HG03095 (cell line): ENCODE measurements around the gene MPC1.

Source experiments
- ATAC-seq: cut with Tn5 transposase; IDR thresholded peaks from one replicate; pipeline ENCODE4 v1.9.1; 2021; ENCODE audit warnings: moderate library complexity; ENCODE audit not compliant: unreplicated experiment

MPC1 gene

GRCh38 chr6:166382933-166383801 lies at the start of gene MPC1:
Gene MPC1, minus strand, starts transcription at chr6:166382940. Its CDS starts 64 bp downstream, at chr6:166382876.
- peak; percentile 87 for ATAC-seq

DNA sequence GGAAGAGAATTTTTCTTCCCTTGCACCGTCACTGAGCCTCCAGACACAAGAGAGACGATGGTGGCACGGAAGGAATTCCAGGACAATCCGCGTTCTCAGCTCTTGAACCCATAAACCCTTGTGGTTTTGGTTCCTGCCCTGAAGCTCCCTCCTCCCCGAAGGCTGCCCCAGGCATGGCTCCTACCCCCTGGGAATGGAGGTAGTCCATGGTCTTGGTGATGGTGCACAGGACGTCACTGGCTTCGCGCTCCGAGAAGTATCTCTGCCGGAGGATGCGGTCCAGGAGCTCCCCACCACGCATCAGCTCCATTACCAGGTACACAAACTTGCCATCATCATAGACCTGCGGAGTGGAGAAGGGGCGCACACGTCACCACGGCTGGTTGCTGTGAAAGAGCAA lies 47.5 kb upstream of the MPC1 start:
- no peak for ATAC-seq

DNA sequence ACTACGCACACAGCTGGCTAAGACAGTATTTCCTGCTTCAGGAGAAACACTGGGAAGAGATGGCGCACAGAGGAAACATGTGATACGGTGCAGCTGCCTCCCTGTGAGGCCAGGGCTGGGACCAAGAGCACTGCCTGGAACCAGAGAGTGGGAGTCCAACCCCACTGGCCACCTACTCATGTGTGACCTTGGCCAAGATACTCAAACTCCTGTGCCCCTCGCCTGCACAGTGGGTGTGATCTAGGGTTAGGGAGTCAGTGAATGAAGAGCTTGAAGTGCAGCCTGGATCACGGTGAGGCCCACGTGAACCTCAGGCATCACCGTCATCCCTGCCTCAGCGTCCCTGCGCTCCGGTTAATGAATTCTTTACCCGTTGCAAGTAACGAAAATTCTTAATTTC lies 41.7 kb upstream of the MPC1 start:
- no peak for ATAC-seq

DNA sequence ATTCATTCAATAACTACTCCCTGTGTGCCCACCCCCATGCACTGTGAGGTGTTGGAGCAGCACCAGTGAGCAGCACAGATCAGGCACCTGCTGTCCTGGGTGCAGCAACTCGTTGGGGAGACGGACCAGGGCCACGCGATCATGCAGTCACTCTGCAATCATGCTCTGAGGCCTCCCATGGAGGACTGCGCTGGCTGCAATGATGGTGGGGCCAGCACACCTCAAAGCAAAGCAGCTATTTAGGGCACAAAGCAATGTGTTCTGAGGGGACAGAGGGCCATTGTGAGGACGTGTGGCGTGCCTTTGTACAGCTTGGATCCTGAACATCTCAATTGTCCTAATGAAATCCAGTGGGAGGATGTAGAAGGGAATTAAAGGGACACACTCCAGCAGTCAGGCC lies 41.0 kb upstream of the MPC1 start:
- no peak for ATAC-seq

DNA sequence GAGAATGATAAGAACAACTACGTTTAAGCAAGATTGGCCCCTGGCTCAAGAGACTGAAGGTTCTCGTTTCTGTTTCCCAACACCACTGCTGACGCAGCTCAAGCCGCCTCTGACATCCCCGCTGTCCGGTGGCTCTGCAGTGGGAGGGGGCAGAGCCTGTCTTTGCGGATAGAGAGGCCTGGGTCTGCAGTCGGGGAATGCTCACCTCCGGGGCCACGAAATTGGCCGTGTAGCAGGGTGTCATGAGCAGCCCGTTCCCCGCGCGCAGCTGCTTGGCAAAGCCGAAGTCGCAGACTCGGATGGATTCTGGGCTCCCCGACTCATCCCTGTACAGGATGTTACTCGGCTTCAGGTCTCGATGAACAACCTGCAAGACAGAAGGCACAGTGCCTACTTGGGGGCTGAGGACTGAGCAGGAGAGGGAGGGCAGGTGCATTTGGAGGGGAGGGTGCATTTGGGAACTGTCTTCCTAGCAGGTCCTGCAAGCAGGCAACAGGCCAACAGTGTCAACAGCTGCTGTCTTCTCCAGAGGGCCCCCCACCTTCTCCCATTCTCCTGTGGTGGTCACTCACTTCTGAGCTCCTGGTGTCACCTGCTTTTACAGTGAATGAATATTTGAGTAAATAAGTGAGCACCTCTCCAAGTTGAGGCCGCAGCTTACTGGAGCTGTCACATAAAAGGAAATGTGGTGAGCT lies 40.5 kb upstream of the MPC1 start:
- ATAC-seq, result no peak

- no peak for ATAC-seq
These were observed 39.6 kb upstream of the MPC1 start for GRCh38 chr6:166422201-166422940.

DNA sequence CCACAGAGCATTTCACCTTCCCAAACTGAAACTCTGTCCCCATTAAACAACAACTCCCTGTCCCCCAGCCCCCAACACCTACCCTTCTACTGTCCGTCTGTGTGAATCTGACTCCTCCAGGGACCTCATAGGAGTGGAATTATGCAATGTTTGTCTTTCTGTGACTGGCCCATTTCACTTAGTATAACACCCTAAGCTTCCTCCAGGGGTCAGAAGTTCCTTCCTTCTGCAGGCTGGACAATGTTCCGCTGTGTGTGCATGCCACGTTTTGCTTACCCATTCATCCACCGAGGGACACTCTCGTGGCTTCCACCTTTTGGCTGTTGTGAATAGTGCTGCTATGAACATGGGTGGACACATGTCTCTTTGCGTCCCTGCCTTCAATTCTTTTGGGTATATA lies 37.6 kb upstream of the MPC1 start:
- no peak for ATAC-seq

DNA sequence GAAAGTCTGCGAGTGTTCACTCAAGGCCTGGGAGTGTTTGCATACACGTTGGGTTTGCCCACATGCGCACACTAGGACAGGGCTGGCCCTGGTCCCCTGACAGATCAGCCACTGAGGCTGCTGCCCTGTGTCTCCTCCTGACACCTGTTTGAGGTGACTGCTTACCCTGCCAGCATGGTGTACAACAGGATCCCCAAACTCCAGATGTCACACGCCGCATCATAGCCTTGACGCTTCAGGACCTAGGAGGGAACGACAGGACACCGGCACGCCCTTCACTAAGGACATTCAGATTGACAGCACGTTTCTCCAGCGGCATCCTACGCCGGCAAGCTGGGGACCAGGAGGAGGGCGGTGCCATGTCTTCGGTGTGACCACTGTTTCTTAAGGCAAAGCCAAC lies 37.0 kb upstream of the MPC1 start:
- ATAC-seq, result peak; percentile 9

- ATAC-seq, result peak; percentile 95
These were observed 36.5 kb upstream of the MPC1 start for GRCh38 chr6:166419286-166419685.

GRCh38 chr6:166418691-166419143 lies 36.0 kb upstream of the MPC1 start:
- no peak for ATAC-seq

- no peak for ATAC-seq
These were observed 34.5 kb upstream of the MPC1 start for GRCh38 chr6:166417285-166417691.

GRCh38 chr6:166415833-166416347 lies 33.1 kb upstream of the MPC1 start:
- ATAC-seq, result no peak

- no peak for ATAC-seq
These were observed 32.6 kb upstream of the MPC1 start for GRCh38 chr6:166415306-166415705.

- no peak for ATAC-seq
These were observed 30.8 kb upstream of the MPC1 start for GRCh38 chr6:166413491-166413951.

- no peak for ATAC-seq
These were observed 30.2 kb upstream of the MPC1 start for GRCh38 chr6:166412911-166413384.

DNA sequence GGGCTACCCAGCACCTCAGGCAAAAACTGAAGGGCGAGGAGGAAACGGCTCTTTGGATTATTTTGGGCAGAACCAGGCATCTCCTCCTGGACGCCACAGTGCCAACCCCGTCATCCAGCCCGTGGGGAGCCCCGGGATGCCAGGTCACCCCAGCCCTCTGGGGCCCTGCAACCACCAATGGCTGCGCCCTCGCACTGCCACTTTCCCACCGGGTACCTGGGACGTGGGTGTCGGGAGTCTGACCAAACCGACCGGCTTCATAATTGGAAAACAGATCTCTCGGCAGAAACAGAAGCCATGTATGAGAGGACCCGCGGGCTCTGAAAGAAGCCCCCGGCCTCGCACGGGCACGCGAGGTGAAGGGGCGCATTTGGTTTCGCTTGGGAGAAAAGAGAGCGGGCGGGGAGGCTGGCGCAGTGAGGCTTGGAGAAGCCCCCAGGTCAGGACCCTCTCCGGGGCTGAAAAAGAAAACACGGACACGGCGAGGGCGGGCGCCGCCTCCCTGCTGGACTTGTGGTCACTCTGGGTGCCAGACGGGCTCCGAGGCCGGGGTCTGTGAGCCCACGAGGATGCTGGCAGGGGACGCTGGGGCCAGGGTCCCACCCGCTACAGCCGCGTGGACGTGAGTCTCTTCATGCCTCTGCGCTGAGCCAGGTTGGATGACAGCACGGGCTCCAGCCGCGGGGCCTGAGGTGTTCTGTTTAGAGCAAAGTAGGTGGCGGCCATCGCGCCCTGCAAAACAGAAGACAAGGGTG lies 29.6 kb upstream of the MPC1 start:
- ATAC-seq, result no peak

DNA sequence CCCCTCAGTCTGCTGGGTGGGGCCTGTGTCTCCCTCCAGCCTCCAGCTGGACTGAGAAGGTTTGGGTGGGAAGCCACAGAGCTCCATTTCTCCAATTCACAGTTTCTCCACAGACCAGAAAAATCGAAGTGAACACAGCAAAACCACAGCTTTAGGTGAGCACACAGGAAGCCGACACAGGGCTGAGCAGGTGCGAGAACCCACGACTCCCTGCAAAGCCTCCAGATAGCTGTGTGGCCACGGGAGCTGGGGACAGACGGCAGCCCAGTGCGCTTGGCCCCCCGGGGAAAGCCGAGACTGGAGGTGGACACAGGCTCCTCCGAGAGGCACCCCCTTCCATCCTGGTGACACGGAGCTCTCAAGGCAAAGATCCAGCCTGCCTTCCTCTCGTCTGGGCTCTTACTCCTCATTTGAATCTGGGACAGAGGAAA lies 29.0 kb upstream of the MPC1 start:
- ATAC-seq, result no peak

DNA sequence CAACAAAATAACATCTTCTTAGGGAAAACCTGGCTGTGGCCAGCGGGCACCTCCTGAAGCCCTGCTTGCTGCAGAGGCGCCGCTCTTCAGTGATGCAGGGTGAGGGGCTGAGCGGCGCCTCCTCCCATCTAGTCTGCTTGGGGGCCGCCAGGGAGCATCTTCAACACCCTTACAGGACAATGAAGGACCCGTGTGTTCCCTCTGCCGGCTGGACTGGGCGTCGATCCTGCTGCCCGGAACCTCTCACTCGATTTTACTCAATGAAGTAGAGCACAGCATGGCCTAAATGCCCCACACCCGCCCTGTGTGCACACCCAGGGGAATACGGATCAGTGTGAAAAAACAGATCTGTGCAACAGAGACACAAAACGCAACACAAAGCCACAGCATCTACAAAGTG lies 28.5 kb upstream of the MPC1 start:
- no peak for ATAC-seq

- peak; percentile 48 for ATAC-seq
These were observed 27.7 kb upstream of the MPC1 start for GRCh38 chr6:166410426-166410935.
